Neutrophil (primary cell): Measurements from ENCODE around the gene GIGYF2.

Experiments used
- H3K27ac ChIP-seq: fragments of 200-600 bp; sonication (generic); 2 replicates; pipeline ENCODE4 v1.5.1; 2016; ENCODE audit warnings: mild to moderate bottlenecking, moderate library complexity
- H3K27me3 ChIP-seq: fragments of 200-600 bp; sonication (generic); 2 replicates; pipeline ENCODE4 v1.6.0; 2016; ENCODE audit warnings: mild to moderate bottlenecking
- H3K36me3 ChIP-seq: fragments of 200-600 bp; sonication (generic); 2 replicates; pipeline ENCODE4 v1.5.1; 2017
- H3K4me1 ChIP-seq, 2 experiments: fragments of 200-600 bp in 1 of 2; sonication (generic) in 1 of 2; 1 replicate in 1 of 2; 2 replicates in 1 of 2; pipeline versions ENCODE4 v1.5.1 to v1.6.1; 2013 to 2016; ENCODE audit warnings: low read depth in 1 of 2, low read length in 1 of 2, mild to moderate bottlenecking in 1 of 2, moderate library complexity in 1 of 2; ENCODE audit not compliant: control insufficient read depth in 1 of 2, insufficient read depth in 1 of 2
- H3K4me3 ChIP-seq, 2 experiments: fragments of 200-600 bp in 1 of 2; sonication (generic) in 1 of 2; 1 replicate in 1 of 2; 2 replicates in 1 of 2; pipeline ENCODE4 v1.5.1; 2013 to 2016; ENCODE audit warnings: low read depth in 1 of 2, low read length in 1 of 2, mild to moderate bottlenecking in 1 of 2, moderate library complexity in 1 of 2
- H3K9me3 ChIP-seq: fragments of 200-600 bp; sonication (generic); 2 replicates; pipeline ENCODE4 v1.5.1; 2016
- CTCF ChIP-seq: fragments of 200-600 bp; sonication (generic); IDR thresholded peaks from 2 replicates; pipeline ENCODE4 v1.5.1; 2016; ENCODE audit warnings: antibody characterized with exemption

The GIGYF2 gene

GRCh38 chr2:232894251-232894650 is 197.1 kb downstream of the GIGYF2 start:
- Histone ChIP-seq H3K4me1 (no peaks in the 10 kb centered on the region), H3K9me3 (no peaks in the 10 kb centered on the region), H3K4me3 (no peak overlapping the region), H3K36me3 (no peaks in the 10 kb centered on the region), H3K27me3 (peaks cover 18% of the 10 kb centered on the region), H3K27ac (no peak overlapping the region)
- TF ChIP-seq CTCF = no peak

- Histone ChIP-seq H3K4me3 (no peak overlapping the region), H3K9me3 (no peaks in the 10 kb centered on the region), H3K27ac (no peak overlapping the region), H3K27me3 (peaks cover 18% of the 10 kb centered on the region), H3K36me3 (no peaks in the 10 kb centered on the region), H3K4me1 (no peaks in the 10 kb centered on the region)
- TF ChIP-seq CTCF = no peak
Observed at GRCh38 chr2:232894746-232895145, 197.6 kb downstream of the GIGYF2 start.

GRCh38 chr2:232896111-232896510 is 199.0 kb downstream of the GIGYF2 start:
- Histone ChIP-seq H3K9me3 (no peaks in the 10 kb centered on the region), H3K27me3 (peaks cover 17% of the 10 kb centered on the region)
- TF ChIP-seq CTCF = no peak

GRCh38 chr2:232896720-232897597 is 199.8 kb downstream of the GIGYF2 start:
- peaks cover 13% of the 10 kb centered on the region for H3K27me3 ChIP-seq

More at GRCh38 chr2:232896111-232896510, 199.0 kb downstream of the GIGYF2 start:
- Histone ChIP-seq H3K27ac (no peak overlapping the region), H3K4me1 (no peaks in the 10 kb centered on the region), H3K4me3 (no peak overlapping the region), H3K36me3 (no peaks in the 10 kb centered on the region)

GRCh38 chr2:232897598-232898408 is 200.7 kb downstream of the GIGYF2 start:
- Histone ChIP-seq H3K27ac (no peak overlapping the region), H3K36me3 (no peaks in the 10 kb centered on the region), H3K4me1 (no peaks in the 10 kb centered on the region), H3K4me3 (no peak overlapping the region), H3K27me3 (peaks cover 10% of the 10 kb centered on the region), H3K9me3 (no peaks in the 10 kb centered on the region)
- TF ChIP-seq CTCF = no peak

More at GRCh38 chr2:232896720-232897597, 199.8 kb downstream of the GIGYF2 start:
- Histone ChIP-seq H3K4me1 (no peaks in the 10 kb centered on the region), H3K27ac (no peak overlapping the region), H3K4me3 (no peak overlapping the region), H3K36me3 (no peaks in the 10 kb centered on the region), H3K9me3 (no peaks in the 10 kb centered on the region)
- no peak for TF ChIP-seq CTCF
